Esophagus muscularis mucosa (tissue), 3 donors: Measurements from ENCODE around the gene BTBD9.

ENCODE experiments used
- POLR2A ChIP-seq: fragments of 450-650 bp; IDR thresholded peaks from one replicate; pipeline ENCODE4 v1.6.1; 2017; ENCODE audit warnings: antibody characterized with exemption, moderate library complexity, mild to moderate bottlenecking, low read depth
- POLR2AphosphoS5 ChIP-seq, 2 donors: sonication (generic); formaldehyde crosslinking; IDR thresholded peaks; one replicate each; pipeline ENCODE4 v1.6.1; 2017; ENCODE audit warnings: antibody characterized with exemption in 2 of 2
- TF ChIP-seq, protein P1 (sequence below), 3 experiments: fragments of 200-600 bp in 2 of 3; fragments of 450-650 bp in 1 of 3; sonication (generic) in 2 of 3; IDR thresholded peaks; one replicate each; pipeline ENCODE4 v1.5.1; 2017 to 2019; ENCODE audit warnings: antibody characterized with exemption in 3 of 3, mild to moderate bottlenecking in 2 of 3, moderate library complexity in 1 of 3

DNA sequence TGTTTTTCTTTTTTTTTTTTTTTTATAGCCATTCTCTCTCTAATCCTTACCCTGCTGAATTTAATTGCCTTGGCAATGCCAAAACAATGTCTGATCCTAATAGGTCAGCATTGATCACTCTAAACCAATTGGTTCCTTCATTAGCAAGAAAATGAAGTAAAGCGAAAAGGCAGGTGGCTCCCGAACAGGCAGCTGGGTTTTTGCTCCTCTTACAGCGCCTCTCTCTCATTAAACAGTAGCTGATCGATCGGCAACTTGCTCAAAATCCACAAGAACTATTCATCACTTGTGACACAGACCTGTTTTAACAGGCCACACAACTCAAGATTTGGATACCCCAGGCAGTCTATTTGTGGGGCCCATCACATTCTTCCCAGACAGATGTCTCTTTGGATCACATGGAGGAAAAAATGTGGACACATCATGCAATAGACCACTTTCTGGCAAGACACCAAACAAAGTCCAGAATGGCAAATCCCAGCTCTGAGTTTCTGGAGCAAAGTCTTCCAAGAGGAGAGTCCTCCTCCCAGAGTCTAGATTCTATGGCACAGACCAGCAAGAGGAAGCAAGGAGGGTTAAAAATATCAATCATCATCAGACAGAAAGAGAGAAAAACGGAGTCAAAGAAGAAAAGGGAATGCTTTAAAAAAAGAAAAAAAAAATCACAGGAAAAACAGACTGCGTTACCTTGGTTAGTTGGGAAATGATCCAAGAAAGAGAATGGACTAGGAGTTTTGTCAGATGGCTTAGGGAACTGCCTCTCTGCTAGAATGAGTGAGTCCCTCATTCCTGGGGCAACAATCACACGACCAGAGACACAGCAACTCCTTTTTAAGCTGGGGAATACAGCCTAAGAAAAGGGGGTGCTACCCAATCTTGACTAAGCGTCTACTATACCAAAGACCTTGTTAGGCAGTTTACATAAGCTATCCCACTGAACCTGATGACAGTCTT lies 247.8 kb downstream of the BTBD9 start:
- TF ChIP-seq, protein P1, sequence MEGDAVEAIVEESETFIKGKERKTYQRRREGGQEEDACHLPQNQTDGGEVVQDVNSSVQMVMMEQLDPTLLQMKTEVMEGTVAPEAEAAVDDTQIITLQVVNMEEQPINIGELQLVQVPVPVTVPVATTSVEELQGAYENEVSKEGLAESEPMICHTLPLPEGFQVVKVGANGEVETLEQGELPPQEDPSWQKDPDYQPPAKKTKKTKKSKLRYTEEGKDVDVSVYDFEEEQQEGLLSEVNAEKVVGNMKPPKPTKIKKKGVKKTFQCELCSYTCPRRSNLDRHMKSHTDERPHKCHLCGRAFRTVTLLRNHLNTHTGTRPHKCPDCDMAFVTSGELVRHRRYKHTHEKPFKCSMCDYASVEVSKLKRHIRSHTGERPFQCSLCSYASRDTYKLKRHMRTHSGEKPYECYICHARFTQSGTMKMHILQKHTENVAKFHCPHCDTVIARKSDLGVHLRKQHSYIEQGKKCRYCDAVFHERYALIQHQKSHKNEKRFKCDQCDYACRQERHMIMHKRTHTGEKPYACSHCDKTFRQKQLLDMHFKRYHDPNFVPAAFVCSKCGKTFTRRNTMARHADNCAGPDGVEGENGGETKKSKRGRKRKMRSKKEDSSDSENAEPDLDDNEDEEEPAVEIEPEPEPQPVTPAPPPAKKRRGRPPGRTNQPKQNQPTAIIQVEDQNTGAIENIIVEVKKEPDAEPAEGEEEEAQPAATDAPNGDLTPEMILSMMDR (IDR thresholded peaks at IDR 0.05), result no peak
- TF ChIP-seq POLR2AphosphoS5 (IDR thresholded peaks at IDR 0.05) (no peak), POLR2A (no peak)
